RPMI8226 (cell line): ENCODE data around the gene SPINT4.
A peak's percentile ranks its signal among the peaks of the same experiment; 100 is the strongest.
"Not testable (repeated sequence)": the region's sequence is repeated elsewhere in the genome, so short reads cannot be mapped to it uniquely, and the experiment has no call there.

Source experiments
- DNase-seq: peaks from one replicate; pipeline ENCODE4 v3.0.0-alpha.2; 2015

SPINT4 gene

DNA sequence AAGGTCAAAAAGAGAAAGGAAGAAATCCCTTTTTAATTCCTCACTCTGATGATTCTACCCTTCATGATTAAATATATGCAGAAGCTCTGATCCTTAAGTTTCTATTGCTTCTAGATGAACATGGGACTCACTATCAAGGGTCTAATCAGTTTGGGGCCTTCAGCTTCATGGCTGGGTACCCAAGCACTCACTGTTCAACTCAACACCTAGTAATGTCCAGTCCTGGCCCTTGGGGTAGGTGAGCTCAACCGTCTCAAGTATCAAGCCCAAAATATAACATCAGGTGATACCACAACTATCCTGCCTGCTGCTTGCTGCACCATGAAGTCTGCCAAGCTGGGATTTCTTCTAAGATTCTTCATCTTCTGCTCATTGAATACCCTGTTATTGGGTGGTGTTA is at the start of gene SPINT4:
Gene SPINT4, plus strand, starts transcription at position 301 of the 400 bp plus-strand sequence. Its CDS starts 21 bp downstream, at position 322.
- no peak for DNase-seq

GRCh38 chr20:45672765-45673164 is 49.4 kb upstream of the SPINT4 start:
- DNase-seq = no peak

DNA sequence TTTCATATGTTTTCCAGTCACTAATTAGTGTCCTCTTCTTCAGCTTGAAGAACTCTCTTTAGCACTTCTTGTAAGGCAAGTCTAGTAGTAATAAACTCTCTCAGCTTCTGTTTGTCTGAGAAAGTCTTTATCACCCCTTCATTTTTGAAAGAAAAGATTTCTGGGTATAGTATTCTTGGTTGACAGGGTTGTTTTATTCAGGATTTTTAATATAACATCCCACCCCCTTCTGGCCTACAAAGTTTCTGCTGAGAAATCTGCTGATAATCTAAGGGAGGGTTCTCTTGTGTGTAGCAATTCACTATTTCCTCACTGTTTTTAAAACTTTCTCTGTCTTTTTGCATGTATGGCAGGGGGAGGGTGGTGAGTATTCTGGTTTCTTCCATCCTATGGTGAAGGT is 42.5 kb upstream of the SPINT4 start:
- no peak for DNase-seq

GRCh38 chr20:45685896-45686295 is 36.3 kb upstream of the SPINT4 start:
- DNase-seq = no peak

DNA sequence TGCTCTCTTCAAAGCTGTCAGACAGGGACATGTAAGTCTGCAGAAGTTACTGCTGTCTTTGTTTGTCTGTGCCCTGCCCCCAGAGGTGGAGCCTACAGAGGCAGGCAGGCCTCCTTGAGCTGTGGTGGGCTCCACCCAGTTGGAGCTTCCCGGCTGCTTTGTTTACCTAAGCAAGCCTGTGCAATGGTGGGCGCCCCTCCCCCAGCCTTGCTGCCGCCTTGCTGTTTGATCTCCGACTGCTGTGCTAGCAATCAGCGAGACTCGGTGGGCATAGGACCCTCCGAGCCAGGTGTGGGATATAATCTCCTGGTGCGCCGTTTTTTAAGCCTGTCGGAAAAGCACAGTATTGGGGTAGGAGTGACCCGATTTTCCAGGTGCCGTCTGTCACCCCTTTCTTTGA is 28.8 kb upstream of the SPINT4 start:
- not testable (repeated sequence) for DNase-seq

GRCh38 chr20:45695496-45695895 is 26.7 kb upstream of the SPINT4 start:
- DNase-seq = no peak

DNA sequence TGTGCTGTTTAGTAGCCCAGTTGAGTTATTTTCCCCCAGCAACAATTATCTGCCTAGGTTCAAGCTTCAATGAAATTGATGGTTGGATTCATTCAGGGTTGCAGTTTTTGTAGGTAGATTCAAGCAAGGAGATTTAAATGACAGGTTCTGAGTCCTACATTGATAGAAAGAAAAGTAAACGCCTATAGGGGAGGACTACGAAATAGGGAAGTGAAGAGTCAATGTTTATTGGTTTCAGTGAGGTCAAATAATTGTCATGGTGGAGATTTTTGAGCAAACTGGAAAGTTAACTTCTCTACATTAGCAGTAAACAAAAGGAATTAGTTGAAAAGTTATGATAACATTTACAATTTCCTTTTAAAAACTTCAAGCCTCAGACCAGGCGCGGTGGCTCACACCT is 21.0 kb upstream of the SPINT4 start:
- no peak for DNase-seq

- no peak for DNase-seq
These were observed 20.3 kb upstream of the SPINT4 start, which contains the start of gene WFDC13 for GRCh38 chr20:45701873-45702272. Gene WFDC13, plus strand, starts transcription at chr20:45702038. Its CDS starts 86 bp downstream, at chr20:45702124.

- DNase-seq = peak; percentile 46
These were observed 17.0 kb upstream of the SPINT4 start, which contains the start of gene WFDC10B for GRCh38 chr20:45704969-45705637. Gene WFDC10B, minus strand, starts transcription at chr20:45705019. Its CDS starts 19,027 bp downstream, at chr20:45685992.

DNA sequence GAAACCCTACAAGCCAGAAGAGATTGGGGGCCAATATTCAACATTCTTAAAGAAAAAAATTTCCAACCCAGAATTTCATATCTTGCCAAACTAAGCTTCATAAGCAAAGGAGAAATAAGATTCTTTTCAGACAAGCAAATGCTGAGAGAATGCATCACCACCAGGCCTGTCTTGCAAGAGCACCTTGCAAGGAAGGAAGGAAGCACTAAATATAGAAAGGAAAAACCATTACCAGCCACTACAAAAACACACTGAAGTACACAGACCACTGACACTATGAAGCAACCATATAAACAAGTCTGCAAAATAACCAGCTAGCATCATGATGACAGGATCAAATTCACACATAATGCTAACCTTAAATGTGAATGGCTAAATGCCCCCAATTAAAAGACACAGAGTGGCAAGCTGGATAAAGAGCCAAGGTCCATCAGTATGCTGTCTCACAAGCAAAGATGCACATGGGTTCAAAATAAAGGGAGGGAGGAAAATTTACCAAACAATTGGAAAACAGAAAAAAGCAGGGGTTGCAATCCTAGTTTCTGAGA is 5.9 kb upstream of the SPINT4 start:
- DNase-seq = not testable (repeated sequence)

- DNase-seq = no peak
These were observed 3.0 kb downstream of the SPINT4 start for GRCh38 chr20:45725134-45725533.

DNA sequence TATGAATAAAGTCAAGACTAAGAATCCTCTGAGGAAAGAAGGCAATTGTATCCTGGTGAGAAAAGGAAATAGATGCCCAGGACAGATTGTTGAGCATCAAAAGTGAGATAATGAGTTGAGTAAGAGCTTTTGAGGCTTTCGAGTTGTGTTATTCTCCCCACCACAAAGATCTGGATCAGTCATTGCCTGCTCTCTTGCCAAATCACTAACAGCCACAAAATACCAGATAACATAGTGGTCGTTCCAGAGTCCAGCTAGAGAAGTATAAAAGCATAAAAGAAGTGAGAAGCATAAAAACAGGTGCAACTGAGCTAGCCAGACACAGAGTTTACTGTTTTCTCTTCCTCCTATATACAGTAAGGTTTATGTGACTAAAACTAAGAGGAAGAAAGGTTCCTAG is 4.9 kb downstream of the SPINT4 start:
- no peak for DNase-seq

- DNase-seq = no peak
These were observed 10.1 kb downstream of the SPINT4 start for GRCh38 chr20:45732199-45732598.

DNA sequence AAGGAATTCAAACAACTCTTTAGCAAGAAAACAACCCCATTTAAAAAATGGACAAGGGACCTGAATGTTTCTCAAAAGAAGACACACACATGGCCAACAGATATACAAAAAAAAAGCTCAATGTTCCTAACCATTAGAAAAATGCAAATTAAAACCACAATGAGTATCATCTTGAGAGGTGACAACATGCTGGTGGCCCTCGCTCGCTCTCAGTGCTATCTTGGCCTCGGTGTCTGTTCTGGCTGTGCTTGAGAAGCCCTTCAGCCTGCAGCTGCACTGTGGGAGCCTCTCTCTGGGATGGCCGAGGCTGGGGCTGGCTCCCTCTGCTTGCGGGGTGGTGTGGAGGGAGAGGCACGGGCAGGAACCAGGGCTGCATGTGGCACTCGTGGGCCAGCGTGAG is 13.4 kb downstream of the SPINT4 start:
- no peak for DNase-seq

- no peak for DNase-seq
These were observed 13.8 kb downstream of the SPINT4 start for GRCh38 chr20:45735988-45736387.

GRCh38 chr20:45742596-45742995 is 20.4 kb downstream of the SPINT4 start:
- DNase-seq = no peak

GRCh38 chr20:45745015-45745414 is 22.9 kb downstream of the SPINT4 start:
- DNase-seq = no peak

DNA sequence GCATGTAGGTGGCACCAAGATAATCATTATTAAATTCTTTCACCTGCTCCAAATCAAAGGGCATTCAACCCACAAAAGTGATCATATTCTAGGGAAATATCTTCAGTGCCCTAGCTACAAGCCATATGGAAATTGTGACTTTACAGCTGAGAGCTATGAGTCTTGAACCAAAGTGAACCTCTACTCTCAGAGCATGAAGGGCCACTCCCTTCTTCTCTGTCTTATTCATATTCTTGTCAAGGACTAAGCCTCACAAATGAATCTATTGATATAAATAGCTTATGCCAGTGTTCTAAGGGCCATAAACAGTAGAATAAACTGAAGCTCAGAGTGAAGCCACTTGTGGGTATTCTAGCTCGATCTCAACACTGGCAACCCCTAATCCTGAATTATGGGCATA is 29.6 kb downstream of the SPINT4 start:
- DNase-seq = no peak

GRCh38 chr20:45752746-45753145 is 30.6 kb downstream of the SPINT4 start:
- no peak for DNase-seq

DNA sequence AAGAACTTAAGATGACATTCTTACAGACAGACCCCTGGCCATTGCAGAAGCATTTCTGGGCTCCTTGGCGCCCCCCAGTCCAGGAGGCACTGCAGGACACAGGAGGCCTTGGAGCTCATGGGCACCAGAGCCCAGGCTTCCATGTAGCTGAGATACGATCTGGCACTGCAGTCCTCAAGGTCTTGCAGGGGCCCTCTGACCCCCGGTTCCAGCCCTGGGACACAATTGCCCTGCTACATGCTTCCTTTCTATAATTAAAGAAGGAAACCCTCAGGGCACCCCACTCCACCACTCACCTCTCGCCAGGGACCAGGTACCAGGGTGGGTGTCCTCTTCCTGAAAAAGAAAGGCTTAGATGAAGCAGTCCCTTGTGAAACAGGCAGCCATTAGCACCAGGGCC is 35.9 kb downstream of the SPINT4 start:
- no peak for DNase-seq

- DNase-seq = not testable (repeated sequence)
These were observed 37.8 kb downstream of the SPINT4 start for GRCh38 chr20:45759921-45760320.

DNA sequence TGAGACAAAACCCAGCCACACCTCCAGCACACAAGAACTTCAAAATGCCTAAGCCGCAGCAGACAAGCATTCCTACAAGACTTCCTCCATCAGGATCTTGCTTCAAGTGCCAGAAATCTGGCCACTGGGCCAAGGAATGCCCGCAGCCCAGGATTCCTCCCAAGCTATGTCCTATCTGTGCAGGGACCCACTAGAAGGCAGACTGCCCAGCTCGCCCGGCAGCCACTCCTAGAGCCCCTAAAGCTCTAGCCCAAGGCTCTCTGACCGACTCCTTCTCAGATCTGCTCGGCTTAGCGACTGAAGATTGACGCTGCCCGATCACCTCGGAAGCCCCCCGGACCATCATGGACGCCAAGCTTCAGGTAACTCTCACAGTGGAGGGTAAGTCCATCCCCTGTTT is 39.8 kb downstream of the SPINT4 start:
- not testable (repeated sequence) for DNase-seq

DNA sequence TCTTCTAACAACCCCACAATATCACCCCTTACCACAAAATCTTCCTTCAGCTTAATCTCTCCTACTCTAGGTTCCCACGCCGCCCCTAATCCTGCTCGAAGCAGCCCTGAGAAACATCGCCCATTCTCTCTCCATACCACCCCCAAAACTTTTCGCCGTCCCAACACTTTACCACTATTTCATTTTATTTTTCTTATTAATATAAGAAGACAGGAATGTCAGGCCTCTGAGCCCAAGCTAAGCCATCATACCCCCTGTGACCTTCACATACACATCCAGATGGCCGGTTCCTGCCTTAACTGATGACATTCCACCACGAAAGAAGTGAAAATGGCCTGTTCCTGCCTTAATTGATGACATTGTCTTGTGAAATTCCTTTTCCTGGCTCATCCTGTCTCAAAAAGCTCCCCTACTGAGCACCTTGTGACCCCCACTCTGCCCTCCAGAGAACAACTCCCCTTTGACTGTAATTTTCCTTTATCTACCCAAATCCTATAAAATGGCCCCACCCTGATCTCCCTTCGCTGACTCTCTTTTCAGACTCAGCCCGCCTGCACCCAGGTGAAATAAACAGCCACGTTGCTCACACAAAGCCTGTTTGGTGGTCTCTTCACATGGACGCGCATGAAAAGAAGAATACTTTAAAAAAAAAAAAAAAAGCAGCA is 42.6 kb downstream of the SPINT4 start:
- DNase-seq = not testable (repeated sequence)

DNA sequence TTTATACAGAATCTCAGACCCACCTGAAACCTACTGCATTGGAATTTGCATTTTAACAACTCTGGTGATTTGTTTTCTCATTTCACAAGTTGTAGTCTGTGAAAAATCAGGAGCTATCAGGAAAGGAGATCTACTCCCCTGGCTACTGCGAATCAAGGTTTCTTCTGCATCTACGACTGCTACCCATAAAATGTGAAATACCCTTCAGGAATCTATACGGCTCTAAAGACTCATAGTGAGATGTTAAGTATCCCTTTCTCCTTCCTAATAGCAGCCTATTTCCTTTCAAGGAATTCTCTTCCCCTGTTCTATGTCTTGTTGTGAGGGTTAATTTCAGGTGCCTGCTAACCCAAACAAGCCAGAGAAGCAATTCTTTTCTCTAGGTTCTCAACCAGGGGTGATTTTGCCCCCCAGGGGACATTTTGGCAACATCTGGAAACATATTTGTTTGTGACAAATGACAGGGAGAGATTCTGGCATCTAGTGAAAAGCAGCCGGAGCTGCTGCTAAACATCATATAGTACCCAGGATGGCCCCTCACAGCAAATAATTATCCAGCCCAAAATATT is 43.2 kb downstream of the SPINT4 start:
- no peak for DNase-seq
